CD4-positive, alpha-beta T cell treated with Interleukin-6 at 100 ng/mL for 8 hours (primary cell): ENCODE measurements around the gene MRPL18.
A peak's percentile ranks its signal among the peaks of the same experiment; 100 is the strongest.
"Not testable (repeated sequence)": the region's sequence is repeated elsewhere in the genome, so short reads cannot be mapped to it uniquely, and the experiment has no call there.

ENCODE experiments used
- DNase-seq: peaks from one replicate; pipeline ENCODE4 v3.0.0-alpha.2; 2020; ENCODE audit warnings: mixed read lengths, low spot score

Gene MRPL18

GRCh38 chr6:159790149-159790955 lies at the start of gene MRPL18:
Gene MRPL18 (plus strand): TSS chr6:159790467. CDS start chr6:159790588, 121 bp downstream.
- DNase-seq: peak; percentile 92

- DNase-seq: no peak
Measured at GRCh38 chr6:159742165-159742564, 48.1 kb upstream of the MRPL18 start.

- DNase-seq: no peak
Measured at GRCh38 chr6:159745081-159745480, 45.2 kb upstream of the MRPL18 start.

- DNase-seq: no peak
Measured at GRCh38 chr6:159746759-159747158, 43.5 kb upstream of the MRPL18 start.

- not testable (repeated sequence) for DNase-seq
Measured at GRCh38 chr6:159748127-159748526, 42.1 kb upstream of the MRPL18 start.

GRCh38 chr6:159751448-159751847 lies 38.8 kb upstream of the MRPL18 start:
- DNase-seq: no peak

- DNase-seq: no peak
Measured at GRCh38 chr6:159753081-159753872, 37.0 kb upstream of the MRPL18 start.

GRCh38 chr6:159754401-159754800 lies 35.9 kb upstream of the MRPL18 start:
- no peak for DNase-seq

GRCh38 chr6:159754959-159755914 lies 35.0 kb upstream of the MRPL18 start:
- DNase-seq: no peak

GRCh38 chr6:159756508-159756907 lies 33.8 kb upstream of the MRPL18 start:
- no peak for DNase-seq

- no peak for DNase-seq
Measured at GRCh38 chr6:159758031-159759001, 32.0 kb upstream of the MRPL18 start.

GRCh38 chr6:159759645-159760044 lies 30.6 kb upstream of the MRPL18 start:
- no peak for DNase-seq

GRCh38 chr6:159760602-159761057 lies 29.6 kb upstream of the MRPL18 start:
- no peak for DNase-seq

GRCh38 chr6:159761129-159761872 lies 29.0 kb upstream of the MRPL18 start:
- DNase-seq: no peak

GRCh38 chr6:159761873-159762680 lies 28.2 kb upstream of the MRPL18 start, which contains the start of gene ACAT2:
Gene ACAT2 (plus strand): TSS chr6:159762045. CDS start chr6:159762088, 43 bp downstream.
- DNase-seq: peak; percentile 94

GRCh38 chr6:159762681-159763293 lies 27.5 kb upstream of the MRPL18 start:
- peak; percentile 7 for DNase-seq

GRCh38 chr6:159766906-159767305 lies 23.4 kb upstream of the MRPL18 start:
- DNase-seq: no peak

GRCh38 chr6:159769470-159769869 lies 20.8 kb upstream of the MRPL18 start:
- no peak for DNase-seq
